ENCODE measurements around the gene AUTS2. TPM values are rescaled to one million over a fixed set of nuclear protein-coding genes. Genes with fewer than 3 reads are reported as not detected.

Gene AUTS2
- total and polyA plus RNA-seq, 10 donors: 6.1 to 54.8 (median 29.1) TPM

GRCh38 chr7:70034999-70035398 lies 436.7 kb downstream of the AUTS2 start:
- no peaks in the 10 kb centered on the region for H3K27me3 ChIP-seq (replicated peaks in 1 of 7)
- H3K4me1 ChIP-seq: no peaks in the 10 kb centered on the region
- no peak overlapping the region for H3K27ac ChIP-seq
- no peak overlapping the region for H3K4me3 ChIP-seq
- H3K9me3 ChIP-seq: peaks cover 0 to 9% (median 0%) of the 10 kb centered on the region in 8 donors
- TF ChIP-seq POLR2AphosphoS5 (IDR thresholded peaks at IDR 0.05) (no peak), POLR2A (IDR thresholded peaks at IDR 0.05) (no peak)
- DNase-seq: no peak
- H3K36me3 ChIP-seq: no peaks in the 10 kb centered on the region
- intact Hi-C loops (cut with DNase I; ENCODE audit: low total_unique reads): no loop called here

DNA sequence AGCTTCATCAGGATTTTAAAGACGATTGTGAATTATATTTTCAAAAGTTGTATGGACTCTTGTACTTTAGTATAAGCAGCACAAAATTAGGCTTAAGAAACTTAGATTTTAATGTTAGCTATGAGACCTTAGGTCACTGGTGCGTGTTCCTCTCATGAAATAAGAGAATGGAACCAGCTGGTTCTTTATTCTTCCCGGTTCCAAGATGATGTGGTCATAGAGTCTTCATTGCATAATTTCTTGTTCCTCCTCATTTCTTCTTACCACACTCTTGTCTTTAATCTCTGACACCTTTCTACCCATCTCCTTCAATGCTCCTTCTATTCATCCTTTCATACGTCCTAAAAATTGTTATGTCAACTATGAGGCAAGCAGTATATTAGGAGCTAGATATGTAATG lies 437.2 kb downstream of the AUTS2 start:
- Histone ChIP-seq H3K9me3 (peaks cover 0 to 9% (median 0%) of the 10 kb centered on the region in 8 donors), H3K27ac (no peak overlapping the region), H3K36me3 (no peaks in the 10 kb centered on the region), H3K27me3 (replicated peaks in 1 of 7) (no peaks in the 10 kb centered on the region), H3K4me1 (no peaks in the 10 kb centered on the region), H3K4me3 (no peak overlapping the region)
- TF ChIP-seq POLR2A (IDR thresholded peaks at IDR 0.05): no peak
- TF ChIP-seq CTCF (IDR thresholded peaks at IDR 0.05 in 8 of 11, conservative IDR thresholded peaks at IDR 0.05 in 3 of 11): no peak
- no peak for TF ChIP-seq POLR2AphosphoS5 (IDR thresholded peaks at IDR 0.05)
- WGBS, 5 donors: 58 to 78% (median 63%) methylated on average over 4 of the region's 4 CpGs
- intact Hi-C loops (cut with DNase I; ENCODE audit: low total_unique reads): no loop called here
- no peak for DNase-seq

GRCh38 chr7:70035955-70036354 lies 437.7 kb downstream of the AUTS2 start:
- Histone ChIP-seq H3K9me3 (peaks cover 0 to 9% (median 0%) of the 10 kb centered on the region in 8 donors), H3K27me3 (replicated peaks in 1 of 7) (no peaks in the 10 kb centered on the region), H3K4me3 (no peak overlapping the region), H3K4me1 (no peaks in the 10 kb centered on the region), H3K36me3 (no peaks in the 10 kb centered on the region), H3K27ac (no peak overlapping the region)
- no peak for TF ChIP-seq CTCF (IDR thresholded peaks at IDR 0.05 in 8 of 11, conservative IDR thresholded peaks at IDR 0.05 in 3 of 11)
- TF ChIP-seq POLR2A (IDR thresholded peaks at IDR 0.05): no peak
- TF ChIP-seq POLR2AphosphoS5 (IDR thresholded peaks at IDR 0.05): no peak
- DNase-seq: no peak
- intact Hi-C loops (cut with DNase I; ENCODE audit: low total_unique reads): no loop called here
- WGBS, 5 donors: 85 to 95% (median 93%) methylated on average over 6 of the region's 6 CpGs

DNA sequence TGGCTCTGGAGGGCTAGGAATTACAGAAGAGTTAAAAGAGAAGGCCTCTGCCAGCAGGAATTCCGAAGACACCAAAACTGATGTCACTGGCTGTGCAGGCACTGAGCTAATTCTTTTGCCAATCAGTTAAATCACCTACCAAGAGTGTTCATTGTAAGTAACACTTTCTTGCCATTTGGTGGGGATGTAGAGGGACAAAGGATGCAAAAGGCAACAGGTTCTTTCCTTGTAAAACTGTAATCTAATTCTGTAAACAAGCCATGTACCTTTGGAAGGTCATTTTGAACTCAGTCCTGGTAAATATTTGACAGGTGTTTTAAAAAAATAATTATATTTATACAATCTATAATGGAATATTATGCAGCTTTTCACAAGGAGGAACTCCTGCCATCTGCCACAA lies 438.4 kb downstream of the AUTS2 start:
- H3K9me3 ChIP-seq: peaks cover 0 to 4% (median 0%) of the 10 kb centered on the region in 8 donors
- no peak overlapping the region for H3K27ac ChIP-seq
- DNase-seq: no peak
- TF ChIP-seq CTCF (IDR thresholded peaks at IDR 0.05 in 8 of 11, conservative IDR thresholded peaks at IDR 0.05 in 3 of 11) (no peak), POLR2A (IDR thresholded peaks at IDR 0.05) (no peak), POLR2AphosphoS5 (IDR thresholded peaks at IDR 0.05) (no peak)
- no peak overlapping the region for H3K4me3 ChIP-seq
- WGBS, 5 donors: 71 to 91% (median 84%) methylated on average over 1 of the region's 1 CpG
- no peaks in the 10 kb centered on the region for H3K36me3 ChIP-seq
- H3K4me1 ChIP-seq: no peaks in the 10 kb centered on the region
- no peaks in the 10 kb centered on the region for H3K27me3 ChIP-seq (replicated peaks in 1 of 7)
- intact Hi-C loops (cut with DNase I; ENCODE audit: low total_unique reads): no loop called here

Data from spleen (tissue), 11 donors.